Heart right ventricle (tissue), 16 donors: ENCODE measurements around the gene GEMIN4. TPM values are rescaled to one million over a fixed set of nuclear protein-coding genes. Genes with fewer than 3 reads are reported as not detected.
"Not testable (repeated sequence)": the region's sequence is repeated elsewhere in the genome, so short reads cannot be mapped to it uniquely, and the experiment has no call there.

Experiments used
- ATAC-seq, 8 donors: fragments of 200-7000 bp; cut with Tn5 transposase; one replicate each; pipeline ENCODE4 v1.9.1; 2020; ENCODE audit warnings: mild to moderate bottlenecking in 8 of 8, moderate library complexity in 8 of 8, moderate number of reproducible peaks in 1 of 8
- DNase-seq, 2 donors: peaks; one replicate each; pipeline ENCODE4 v3.0.0-alpha.2; 2020
- H3K27ac ChIP-seq, 10 donors: fragments of 200-600 bp; sonication (generic) in 2 of 10; one replicate each; pipeline versions ENCODE4 v1.5.0 to v1.8.0; 2020 to 2022; ENCODE audit warnings: mild to moderate bottlenecking in 3 of 10
- H3K27me3 ChIP-seq, 7 donors: fragments of 200-600 bp; one replicate each; pipeline ENCODE4 v1.8.0; 2021 to 2022; ENCODE audit warnings: mild to moderate bottlenecking in 2 of 7
- H3K36me3 ChIP-seq, 9 donors: fragments of 200-600 bp; sonication (generic) in 1 of 9; one replicate each; pipeline versions ENCODE4 v1.5.0 to v1.8.0; 2020 to 2022; ENCODE audit warnings: mild to moderate bottlenecking in 2 of 9
- H3K4me1 ChIP-seq, 9 donors: fragments of 200-600 bp; sonication (generic) in 1 of 9; one replicate each; pipeline versions ENCODE4 v1.5.0 to v1.8.0; 2020 to 2022; ENCODE audit warnings: mild to moderate bottlenecking in 4 of 9
- H3K4me3 ChIP-seq, 10 donors: fragments of 200-600 bp; sonication (generic) in 2 of 10; one replicate each; pipeline versions ENCODE4 v1.5.0 to v1.8.0; 2020 to 2022; ENCODE audit warnings: mild to moderate bottlenecking in 7 of 10, moderate library complexity in 2 of 10
- H3K9me3 ChIP-seq, 11 donors: fragments of 200-600 bp in 10 of 11; sonication (generic) in 2 of 11; one replicate each; pipeline versions ENCODE4 v1.5.0 to v1.8.0; 2013 to 2022; ENCODE audit warnings: mild to moderate bottlenecking in 2 of 11, control low read depth in 1 of 11, moderate library complexity in 1 of 11
- WGBS, 2 donors: extraction: QIAGEN DNeasy Blood & Tissue Kit; methylation state at CpG; one replicate each; pipeline ENCODE4 v1.1.7; 2013; ENCODE audit warnings: inconsistent platforms in 1 of 2; 5-methylcytosine and 5-hydroxymethylcytosine counted together
- intact Hi-C, 10 donors: fragments of 100-400 bp; cut with DNase I; formaldehyde crosslinking; loops; one replicate each; pipeline versions ENCODE4 v1.11.1 to v1.14.2; 2022
- polyA plus RNA-seq, 2 donors: library from polyadenylated mRNA; stranded (reverse); fragments of 200-250 nt; gene quantifications; one replicate each; pipeline ENCODE4 v1.2.3, GENCODE V29; 2013
- total RNA-seq, 10 donors: library from RNA; stranded (reverse); fragmentation: NEBNext Ultra II Directional in 3 of 10; extraction: Animal tissue kit (Norgen Biotek cat#: 25700) in 3 of 10; gene quantifications; one replicate each; pipeline versions ENCODE4 v1.2.1 to v1.2.4, GENCODE V29; 2021 to 2023
- TF ChIP-seq, protein P1 (sequence below), 9 donors: fragments of 200-600 bp; sonication (generic) in 2 of 9; IDR thresholded peaks; one replicate each; pipeline versions ENCODE4 v1.5.0 to v1.8.0; 2021 to 2022; ENCODE audit warnings: antibody characterized with exemption in 9 of 9, mild to moderate bottlenecking in 5 of 9, moderate library complexity in 1 of 9
- donor health status: Arrhythmogenic right ventricular cardiomyopathy.
- donor health status: ischemic (EF 13 %, LVEDD 7.1; RV severe dilation, severe dysfunction).
- donor health status: healthy with polysubstance abuse.
- donor health status: DM: no; HTN: yes; CAD: no.
- donor health status: DM: no; HTN: no; CAD: no.
- donor health status: ischemic (EF 25% LVEDD 6.9; RV normal size, moderate dysfunction).
- donor health status: ischemic (EF 25% LVEDD 5.7; RV mildly dilated, moderate dysfunction).
- donor health status: healthy.
- donor health status: DM: yes; HTN: yes; CAD: no.
- donor health status: Ischemic cardiomyopathy.
- donor health status: ischemic (EF 35%, LVEDD 5.7; RV mildly dilated, moderate dysfunction).
- donor health status: nonischemic (EF 11% LVEDD 7.7; RV severe dilation, severe dysfunction).
- donor health status: DM: yes; HTN: yes; CAD: no.
- donor health status: PGD.
- donor health status: ischemic (EF 29% LVEDD 5.4; RV normal size, mild dysfunction).
- donor health status: nonischemic (EF 23%, LVEDD 6.1; RV moderate dilation, normal function).

Gene GEMIN4
- total and polyA plus RNA-seq, 12 donors: 4.8 to 14.9 (median 11.2) TPM

DNA sequence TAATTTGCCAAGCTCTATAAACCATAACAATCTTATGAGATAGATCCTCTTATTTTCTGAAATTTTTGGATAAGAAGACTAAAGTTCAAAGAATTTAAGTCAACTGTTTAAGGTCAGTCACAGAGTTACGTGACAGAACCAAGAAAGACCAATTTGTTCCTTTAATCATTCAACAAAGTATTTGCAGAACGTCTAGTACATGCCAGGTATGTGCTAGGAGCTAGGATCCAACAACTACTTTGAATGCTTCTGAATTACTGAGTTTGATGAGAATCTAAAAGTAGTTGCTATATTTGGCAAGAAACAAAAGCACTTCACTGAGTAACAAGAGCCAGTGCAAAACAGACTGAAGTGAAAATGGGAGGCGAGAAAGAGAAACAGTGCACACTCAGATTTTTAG is 15.0 kb upstream of the GEMIN4 start:
- 43 to 74% methylated on average over 3 of the region's 3 CpGs for whole genome bisulfite sequencing, 2 donors
- ATAC-seq (peak in 1 of 8 donors; percentile 22), DNase-seq (no peak)
- H3K9me3 ChIP-seq: no peaks in the 10 kb centered on the region
- H3K27ac ChIP-seq: peak overlapping the region in 3 of 10 donors; percentile 7 to 64 (median 36)
- no peaks in the 10 kb centered on the region for H3K4me1 ChIP-seq
- no peaks in the 10 kb centered on the region for H3K27me3 ChIP-seq
- no peak overlapping the region for H3K4me3 ChIP-seq
- intact Hi-C loops: no loop called here
- H3K36me3 ChIP-seq: peaks cover 0 to 99% (median 38%) of the 10 kb centered on the region in 9 donors
- TF ChIP-seq, protein P1, sequence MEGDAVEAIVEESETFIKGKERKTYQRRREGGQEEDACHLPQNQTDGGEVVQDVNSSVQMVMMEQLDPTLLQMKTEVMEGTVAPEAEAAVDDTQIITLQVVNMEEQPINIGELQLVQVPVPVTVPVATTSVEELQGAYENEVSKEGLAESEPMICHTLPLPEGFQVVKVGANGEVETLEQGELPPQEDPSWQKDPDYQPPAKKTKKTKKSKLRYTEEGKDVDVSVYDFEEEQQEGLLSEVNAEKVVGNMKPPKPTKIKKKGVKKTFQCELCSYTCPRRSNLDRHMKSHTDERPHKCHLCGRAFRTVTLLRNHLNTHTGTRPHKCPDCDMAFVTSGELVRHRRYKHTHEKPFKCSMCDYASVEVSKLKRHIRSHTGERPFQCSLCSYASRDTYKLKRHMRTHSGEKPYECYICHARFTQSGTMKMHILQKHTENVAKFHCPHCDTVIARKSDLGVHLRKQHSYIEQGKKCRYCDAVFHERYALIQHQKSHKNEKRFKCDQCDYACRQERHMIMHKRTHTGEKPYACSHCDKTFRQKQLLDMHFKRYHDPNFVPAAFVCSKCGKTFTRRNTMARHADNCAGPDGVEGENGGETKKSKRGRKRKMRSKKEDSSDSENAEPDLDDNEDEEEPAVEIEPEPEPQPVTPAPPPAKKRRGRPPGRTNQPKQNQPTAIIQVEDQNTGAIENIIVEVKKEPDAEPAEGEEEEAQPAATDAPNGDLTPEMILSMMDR (IDR thresholded peaks at IDR 0.05): no peak

DNA sequence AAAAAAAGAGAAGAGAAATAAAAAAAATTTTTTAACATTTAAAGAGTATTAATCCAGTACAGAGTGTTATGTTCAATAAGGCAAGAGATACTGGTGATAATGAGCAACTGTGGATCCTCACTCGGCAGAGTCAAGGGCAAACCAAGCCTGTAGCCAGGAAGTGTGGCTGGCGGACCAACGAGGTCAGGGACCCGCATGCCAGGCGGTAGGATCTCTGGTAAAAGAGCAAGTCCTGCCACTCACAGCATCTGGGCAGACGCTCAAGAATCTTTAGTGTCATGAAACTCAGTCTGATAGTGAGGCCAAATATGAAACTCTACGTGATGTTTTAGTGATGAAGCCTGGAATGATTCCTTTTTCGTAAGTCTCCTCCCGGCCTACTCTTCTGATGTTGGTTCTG is 8.3 kb upstream of the GEMIN4 start:
- intact Hi-C loops: no loop called here
- H3K9me3 ChIP-seq: no peaks in the 10 kb centered on the region
- peak overlapping the region in 8 of 10 donors; percentile 38 to 82 (median 72) for H3K27ac ChIP-seq
- 45 to 59% methylated on average over 9 of the region's 9 CpGs for WGBS, 2 donors
- TF ChIP-seq, protein P1 (IDR thresholded peaks at IDR 0.05): no peak
- H3K4me3 ChIP-seq: no peak overlapping the region
- peaks cover 0 to 26% (median 0%) of the 10 kb centered on the region in 9 donors for H3K4me1 ChIP-seq
- no peaks in the 10 kb centered on the region for H3K27me3 ChIP-seq
- peak; percentile 42 to 62 for DNase-seq
- H3K36me3 ChIP-seq: peaks cover 0 to 91% (median 21%) of the 10 kb centered on the region in 9 donors
- peak; percentile 69 to 91 (median 84) for ATAC-seq

DNA sequence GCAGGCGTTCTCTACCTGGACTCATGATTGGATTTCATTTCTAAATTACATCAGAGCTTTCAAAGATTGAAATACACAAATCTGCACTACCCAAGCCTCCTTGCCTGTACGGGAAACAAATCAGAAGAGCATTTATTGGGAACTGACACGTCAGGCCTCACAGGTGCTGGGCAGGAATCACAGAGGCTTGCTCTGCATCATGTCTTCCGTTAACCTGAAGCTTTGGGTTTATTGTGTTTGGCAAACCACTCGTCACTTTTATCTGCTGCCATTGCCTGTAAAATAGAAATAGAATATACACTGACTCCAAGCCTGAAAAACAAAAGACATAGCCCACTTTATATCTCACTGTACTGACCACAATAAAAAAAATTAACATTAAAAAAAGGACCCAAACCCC is 7.9 kb upstream of the GEMIN4 start:
- Histone ChIP-seq H3K36me3 (peaks cover 0 to 87% (median 17%) of the 10 kb centered on the region in 9 donors), H3K27ac (peak overlapping the region in 8 of 10 donors; percentile 38 to 82 (median 72)), H3K27me3 (no peaks in the 10 kb centered on the region), H3K4me3 (no peak overlapping the region), H3K4me1 (peaks cover 0 to 26% (median 0%) of the 10 kb centered on the region in 9 donors), H3K9me3 (no peaks in the 10 kb centered on the region)
- DNase-seq: no peak
- 73 to 77% methylated on average over 5 of the region's 5 CpGs for WGBS, 2 donors
- TF ChIP-seq, protein P1 (IDR thresholded peaks at IDR 0.05): no peak
- ATAC-seq: peak in 3 of 8 donors; percentile 4 to 24 (median 9)
- intact Hi-C loops: no loop called here

DNA sequence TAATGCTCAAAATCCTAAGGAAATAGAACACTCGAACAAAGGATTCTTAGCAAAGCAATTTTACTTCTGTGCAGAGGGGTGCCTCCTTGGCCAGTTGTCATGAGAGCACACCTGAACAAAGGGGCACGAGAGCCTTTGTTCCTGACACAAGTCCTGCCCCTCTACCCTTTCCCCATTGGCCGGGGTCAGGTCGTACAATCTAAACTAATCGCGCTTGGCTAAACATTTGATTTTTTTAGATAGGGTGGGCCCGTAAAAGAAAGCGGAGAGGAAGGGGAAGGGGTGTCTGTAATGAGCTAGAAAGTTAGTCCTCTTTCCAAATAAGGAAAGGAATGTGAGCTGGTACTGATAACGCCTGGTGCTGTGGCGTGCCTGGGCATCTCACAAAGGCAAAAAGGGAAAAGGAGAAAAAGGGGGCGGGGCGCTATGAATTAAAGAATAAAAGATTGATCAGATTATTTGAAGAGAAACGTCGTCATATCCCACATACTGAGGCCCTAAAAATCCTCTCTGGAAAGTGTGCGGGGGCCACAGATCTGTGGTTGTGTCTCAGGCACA is 4.0 kb upstream of the GEMIN4 start:
- intact Hi-C loops, H3K4me3 ChIP-seq: not testable (repeated sequence)
- 38 to 56% methylated on average over 15 of the region's 15 CpGs for WGBS, 2 donors

DNA sequence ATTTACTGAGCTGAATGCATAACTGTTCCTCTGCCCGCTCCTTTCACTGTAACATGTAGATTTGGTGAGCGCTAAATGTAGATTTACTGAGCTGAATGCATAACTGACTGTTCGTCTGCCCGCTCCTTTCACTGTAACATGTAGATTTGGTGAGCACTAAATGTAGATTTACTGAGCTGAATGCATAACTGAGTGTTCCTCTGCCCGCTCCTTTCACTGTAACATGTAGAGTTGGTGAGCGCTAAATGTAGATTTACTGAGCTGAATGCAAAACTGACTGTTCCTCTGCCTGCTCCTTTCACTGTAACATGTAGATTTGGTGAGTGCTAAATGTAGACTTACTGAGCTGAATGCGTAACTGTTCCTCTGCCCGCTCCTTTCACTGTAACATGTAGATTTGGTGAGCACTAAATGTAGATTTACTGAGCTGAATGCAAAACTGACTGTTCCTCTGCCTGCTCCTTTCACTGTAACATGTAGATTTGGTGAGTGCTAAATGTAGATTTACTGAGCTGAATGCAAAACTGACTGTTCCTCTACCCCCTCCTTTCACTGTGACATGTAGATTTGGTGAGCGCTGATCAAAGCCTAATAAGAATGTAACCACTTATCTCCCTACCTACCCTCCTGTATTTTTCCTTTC is 3.4 kb upstream of the GEMIN4 start:
- H3K4me3 ChIP-seq, intact Hi-C loops, H3K27me3 ChIP-seq, DNase-seq, ATAC-seq, H3K9me3 ChIP-seq: not testable (repeated sequence)
- Histone ChIP-seq H3K4me1 (peaks cover 3 to 40% (median 16%) of the 10 kb centered on the region in 9 donors), H3K36me3 (peaks cover 0 to 43% (median 10%) of the 10 kb centered on the region in 9 donors), H3K27ac (peak overlapping the region in 6 of 10 donors; percentile 22 to 77 (median 56))
- WGBS, 2 donors: 94 to 95% methylated on average over 9 of the region's 9 CpGs

More for the DNA sequence above, 4.0 kb upstream of the GEMIN4 start:
- H3K27ac ChIP-seq: peak overlapping the region in 6 of 10 donors; percentile 22 to 77 (median 56)
- H3K27me3 ChIP-seq, H3K9me3 ChIP-seq, ATAC-seq, DNase-seq: not testable (repeated sequence)
- peaks cover 0 to 50% (median 10%) of the 10 kb centered on the region in 9 donors for H3K36me3 ChIP-seq
- H3K4me1 ChIP-seq: peaks cover 3 to 38% (median 10%) of the 10 kb centered on the region in 9 donors
